ACC112 (cell line): ENCODE data around the gene OLFML2B.

Source experiments
- H2AFZ ChIP-seq: fragments of 200-600 bp; sonication (generic); one replicate; pipeline ENCODE4 v1.6.0; 2017; ENCODE audit warnings: antibody characterized with exemption, low read length; ENCODE audit not compliant: unreplicated experiment
- H3K27ac ChIP-seq: fragments of 200-600 bp; sonication (generic); 2 replicates; pipeline ENCODE4 v1.5.1; 2014; ENCODE audit warnings: low read depth, mild to moderate bottlenecking, antibody characterized with exemption, low read length, moderate library complexity
- H3K27me3 ChIP-seq: fragments of 200-600 bp; sonication (generic); 2 replicates; pipeline ENCODE4 v1.6.1; 2014; ENCODE audit warnings: mild to moderate bottlenecking, antibody characterized with exemption, low read length, moderate library complexity, mixed read lengths; ENCODE audit not compliant: insufficient read depth
- H3K36me3 ChIP-seq: fragments of 200-600 bp; sonication (generic); 2 replicates; pipeline ENCODE4 v1.6.1; 2016; ENCODE audit warnings: mild to moderate bottlenecking, antibody characterized with exemption, low read length, moderate library complexity, mixed read lengths; ENCODE audit not compliant: insufficient read depth
- H3K4me1 ChIP-seq: fragments of 200-600 bp; sonication (generic); one replicate; pipeline ENCODE4 v1.6.1; 2016; ENCODE audit warnings: low read length, mixed read lengths; ENCODE audit not compliant: insufficient read depth, unreplicated experiment, control insufficient read depth
- H3K4me3 ChIP-seq: fragments of 200-600 bp; sonication (generic); 2 replicates; pipeline ENCODE4 v1.5.1; 2014; ENCODE audit warnings: mild to moderate bottlenecking, low read depth, low read length
- H3K79me2 ChIP-seq: fragments of 200-600 bp; sonication (generic); one replicate; pipeline ENCODE4 v1.6.0; 2016; ENCODE audit warnings: low read length; ENCODE audit not compliant: control insufficient read depth, unreplicated experiment, insufficient read depth

OLFML2B gene

GRCh38 chr1:161997152-161997551, 26.5 kb downstream of the OLFML2B start:
- no peaks in the 10 kb centered on the region for H3K4me1 ChIP-seq
- H3K36me3 ChIP-seq, result no peaks in the 10 kb centered on the region; the same call in 1 of the 2 replicates
- H3K27me3 ChIP-seq, result no peaks in the 10 kb centered on the region
- no peak overlapping the region for H3K4me3 ChIP-seq
- H3K27ac ChIP-seq, result no peak overlapping the region
- no peak overlapping the region for H2AFZ ChIP-seq
- H3K79me2 ChIP-seq, result no peaks in the 10 kb centered on the region

DNA sequence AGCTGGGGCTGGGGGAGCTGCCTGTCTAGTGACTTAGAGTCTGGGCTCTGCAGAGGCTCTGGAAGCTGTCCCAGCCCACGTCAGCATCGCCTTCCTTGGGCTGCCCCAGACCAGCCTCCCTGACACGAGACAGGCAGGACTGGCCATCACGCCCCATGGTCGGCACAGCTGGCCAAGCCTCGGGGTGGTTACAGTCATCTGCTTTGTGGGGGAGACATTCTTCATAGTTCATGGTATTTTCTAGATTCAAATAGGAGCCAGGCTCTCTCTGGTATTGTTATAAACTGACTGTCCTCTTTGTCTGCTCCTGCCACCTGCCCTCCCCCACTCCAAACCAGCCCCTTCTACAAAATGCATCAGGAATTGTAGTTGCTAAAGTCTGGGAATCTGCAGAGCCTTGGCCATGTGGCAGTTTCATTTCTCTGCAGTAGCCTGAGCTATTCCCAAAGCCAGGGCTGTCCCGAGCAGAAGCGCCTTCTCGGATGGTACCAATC, 29.4 kb downstream of the OLFML2B start:
- Histone ChIP-seq H3K36me3 (no peaks in the 10 kb centered on the region; the same call in 1 of the 2 replicates), H3K4me3 (no peak overlapping the region), H3K4me1 (no peaks in the 10 kb centered on the region), H3K27me3 (no peaks in the 10 kb centered on the region), H3K27ac (no peak overlapping the region), H2AFZ (no peak overlapping the region), H3K79me2 (no peaks in the 10 kb centered on the region)

GRCh38 chr1:161993576-161993975, 30.1 kb downstream of the OLFML2B start:
- H3K4me1 ChIP-seq, result no peaks in the 10 kb centered on the region
- no peak overlapping the region for H3K4me3 ChIP-seq
- no peaks in the 10 kb centered on the region for H3K79me2 ChIP-seq
- H3K27me3 ChIP-seq, result no peaks in the 10 kb centered on the region; the same call in 1 of the 2 replicates
- H3K27ac ChIP-seq, result no peak overlapping the region
- H2AFZ ChIP-seq, result no peak overlapping the region
- no peaks in the 10 kb centered on the region; the same call in 1 of the 2 replicates for H3K36me3 ChIP-seq

- no peak overlapping the region for H3K4me3 ChIP-seq
- no peak overlapping the region for H2AFZ ChIP-seq
- no peaks in the 10 kb centered on the region for H3K4me1 ChIP-seq
- H3K27me3 ChIP-seq, result peaks cover 13% of the 10 kb centered on the region
- no peak overlapping the region for H3K27ac ChIP-seq
- H3K36me3 ChIP-seq, result no peaks in the 10 kb centered on the region
- no peaks in the 10 kb centered on the region for H3K79me2 ChIP-seq
These were observed 33.9 kb downstream of the OLFML2B start for GRCh38 chr1:161989786-161990185.

DNA sequence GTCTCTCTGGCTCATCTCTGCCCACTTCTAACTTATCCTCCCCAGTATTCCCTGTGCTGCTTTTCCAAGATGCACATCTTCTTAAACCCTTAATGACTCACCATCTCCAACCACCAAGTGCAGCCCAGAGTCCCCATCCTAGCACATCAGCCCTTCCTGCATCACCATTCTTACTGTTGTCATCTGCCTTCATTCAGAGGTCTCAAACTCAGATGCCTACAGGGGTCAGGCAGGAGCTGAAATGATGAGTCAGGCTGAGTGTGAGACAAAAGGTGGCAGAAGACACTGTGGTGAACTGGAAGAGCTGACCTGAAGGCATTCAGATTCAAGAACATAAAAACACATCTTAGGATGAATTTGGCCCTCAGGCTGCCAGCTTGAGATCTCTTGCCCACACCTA, 34.6 kb downstream of the OLFML2B start:
- no peak overlapping the region for H3K27ac ChIP-seq
- H3K36me3 ChIP-seq, result no peaks in the 10 kb centered on the region
- no peaks in the 10 kb centered on the region for H3K79me2 ChIP-seq
- no peak overlapping the region for H2AFZ ChIP-seq
- no peak overlapping the region for H3K4me3 ChIP-seq
- H3K4me1 ChIP-seq, result no peaks in the 10 kb centered on the region
- H3K27me3 ChIP-seq, result peaks cover 13% of the 10 kb centered on the region

GRCh38 chr1:161988413-161988812, 35.3 kb downstream of the OLFML2B start:
- no peak overlapping the region for H2AFZ ChIP-seq
- no peaks in the 10 kb centered on the region for H3K36me3 ChIP-seq
- H3K27me3 ChIP-seq, result peaks cover 13% of the 10 kb centered on the region
- H3K79me2 ChIP-seq, result no peaks in the 10 kb centered on the region
- no peaks in the 10 kb centered on the region for H3K4me1 ChIP-seq
- no peak overlapping the region for H3K27ac ChIP-seq
- no peak overlapping the region for H3K4me3 ChIP-seq

DNA sequence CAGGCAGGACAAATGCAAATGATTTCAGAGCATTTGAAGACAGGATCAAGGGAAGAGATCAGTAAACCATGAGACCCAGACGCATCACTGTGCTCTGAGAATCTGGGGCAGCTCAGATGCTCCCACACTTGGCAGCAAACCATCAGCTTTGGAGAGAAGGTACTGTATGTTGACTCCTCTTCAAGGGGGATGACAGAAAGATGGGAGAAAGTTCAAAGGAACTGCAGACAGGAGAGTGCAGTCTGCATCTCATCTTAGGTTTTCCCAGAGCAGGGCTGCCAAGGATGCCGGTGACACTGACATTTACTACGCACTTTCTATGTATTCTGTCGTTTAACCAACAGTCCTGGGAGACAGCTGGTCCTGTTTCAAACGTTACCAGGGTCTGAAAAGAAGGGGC, 35.8 kb downstream of the OLFML2B start:
- Histone ChIP-seq H3K27me3 (peaks cover 13% of the 10 kb centered on the region), H2AFZ (no peak overlapping the region), H3K27ac (no peak overlapping the region), H3K4me3 (no peak overlapping the region), H3K4me1 (no peaks in the 10 kb centered on the region), H3K36me3 (no peaks in the 10 kb centered on the region), H3K79me2 (no peaks in the 10 kb centered on the region)

DNA sequence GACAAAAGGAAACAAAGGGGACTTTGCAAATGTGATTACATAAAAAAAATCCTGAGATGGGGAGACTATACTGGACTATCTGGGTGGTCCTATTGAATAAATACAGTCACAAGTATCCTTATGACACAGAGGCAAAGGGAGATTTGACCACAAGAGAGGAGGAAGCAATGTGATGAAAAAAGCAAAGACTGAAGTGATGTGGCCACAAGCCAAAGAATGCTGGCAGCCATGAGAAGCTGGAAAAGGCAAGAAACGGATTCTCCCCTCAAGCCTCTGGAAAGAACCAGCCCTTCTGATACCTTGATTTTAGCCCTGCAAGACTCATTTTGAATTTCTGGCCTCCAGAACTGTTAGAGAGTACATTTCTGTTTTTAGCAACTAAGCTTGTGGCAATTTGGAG, 36.4 kb downstream of the OLFML2B start:
- H3K27me3 ChIP-seq, result peaks cover 13% of the 10 kb centered on the region
- no peak overlapping the region for H2AFZ ChIP-seq
- H3K27ac ChIP-seq, result no peak overlapping the region
- H3K79me2 ChIP-seq, result no peaks in the 10 kb centered on the region
- no peak overlapping the region for H3K4me3 ChIP-seq
- H3K4me1 ChIP-seq, result no peaks in the 10 kb centered on the region
- H3K36me3 ChIP-seq, result no peaks in the 10 kb centered on the region

DNA sequence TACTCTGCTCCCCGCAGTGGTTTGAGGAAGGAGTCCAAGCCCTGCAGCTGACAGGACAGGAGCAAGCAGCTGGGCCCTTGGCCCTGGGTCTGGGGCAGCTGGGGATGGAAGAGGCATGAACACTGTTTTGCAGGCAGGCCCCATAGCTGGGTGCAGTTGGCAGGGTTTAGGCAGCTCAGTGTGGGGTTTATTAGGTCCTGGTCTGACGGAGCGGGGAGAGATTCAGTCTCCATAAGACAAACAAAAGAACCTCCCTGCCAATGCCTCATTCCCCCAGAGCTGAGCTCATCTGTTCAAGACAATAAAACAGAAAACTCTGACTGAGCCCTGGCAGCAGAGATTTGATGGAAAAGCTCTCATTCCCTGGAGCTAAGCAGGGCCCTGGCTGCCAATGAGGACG, 37.3 kb downstream of the OLFML2B start:
- H3K27ac ChIP-seq, result no peak overlapping the region
- no peaks in the 10 kb centered on the region for H3K36me3 ChIP-seq
- no peak overlapping the region for H3K4me3 ChIP-seq
- H3K27me3 ChIP-seq, result peaks cover 15% of the 10 kb centered on the region
- H2AFZ ChIP-seq, result no peak overlapping the region
- H3K79me2 ChIP-seq, result no peaks in the 10 kb centered on the region
- H3K4me1 ChIP-seq, result no peaks in the 10 kb centered on the region

DNA sequence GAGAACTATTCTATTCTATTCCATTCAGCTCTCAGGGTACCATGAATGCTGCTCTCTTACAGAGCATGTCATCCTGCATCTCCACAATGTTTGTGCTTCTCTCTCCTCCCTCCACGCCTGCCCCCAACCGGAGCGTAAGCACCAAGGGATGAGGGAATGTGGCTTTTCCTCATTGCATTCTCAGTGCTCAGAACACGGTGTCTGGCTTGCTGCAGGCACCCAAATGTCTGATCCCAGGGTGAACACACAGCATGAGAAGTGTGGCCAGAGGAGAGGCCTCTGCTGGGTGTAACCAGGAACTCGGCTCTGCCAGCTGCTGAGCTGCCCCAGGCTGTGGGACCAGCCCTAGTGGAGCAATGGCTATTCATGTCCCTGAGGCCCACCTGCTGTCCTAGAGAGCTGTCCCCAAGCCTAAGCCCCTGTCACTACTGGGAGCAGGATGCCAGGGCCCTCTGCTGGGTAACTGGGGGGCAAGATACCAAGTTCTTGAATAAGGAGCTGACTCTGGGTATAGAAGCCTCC, 38.3 kb downstream of the OLFML2B start:
- no peaks in the 10 kb centered on the region for H3K4me1 ChIP-seq
- H3K4me3 ChIP-seq, result no peak overlapping the region
- no peak overlapping the region for H3K27ac ChIP-seq
- H2AFZ ChIP-seq, result no peak overlapping the region
- H3K27me3 ChIP-seq, result peaks cover 21% of the 10 kb centered on the region
- H3K36me3 ChIP-seq, result no peaks in the 10 kb centered on the region
- no peaks in the 10 kb centered on the region for H3K79me2 ChIP-seq

DNA sequence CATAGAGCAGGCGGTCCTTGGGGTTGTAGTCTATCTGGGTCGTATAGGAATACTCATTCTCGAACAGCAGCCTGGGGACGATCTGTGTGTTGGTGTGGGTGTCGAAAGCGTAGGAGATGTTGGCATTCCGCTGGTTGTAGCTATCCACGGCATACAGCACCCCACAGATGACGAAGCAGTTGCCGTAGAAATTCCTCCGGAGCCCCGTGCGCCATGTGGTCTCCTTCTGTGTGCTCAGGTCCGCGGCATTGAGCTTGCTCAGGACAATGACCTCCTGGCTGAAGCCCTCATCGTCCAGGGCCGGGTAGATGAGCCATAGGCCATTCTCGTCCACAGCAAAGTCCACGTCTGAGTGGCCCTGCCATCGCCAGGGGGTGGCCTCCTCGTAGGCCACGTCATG, 39.9 kb downstream of the OLFML2B start:
- H3K4me3 ChIP-seq, result no peak overlapping the region
- no peaks in the 10 kb centered on the region for H3K4me1 ChIP-seq
- no peaks in the 10 kb centered on the region for H3K36me3 ChIP-seq
- no peaks in the 10 kb centered on the region for H3K79me2 ChIP-seq
- peaks cover 23% of the 10 kb centered on the region for H3K27me3 ChIP-seq
- H2AFZ ChIP-seq, result no peak overlapping the region
- no peak overlapping the region for H3K27ac ChIP-seq
